GM18498 (cell line): ENCODE results near the gene TRAF2.
A peak's percentile ranks its signal among the peaks of the same experiment; 100 is the strongest.

ENCODE experiments used
- ATAC-seq: cut with Tn5 transposase; IDR thresholded peaks from one replicate; pipeline ENCODE4 v1.9.1; 2021; ENCODE audit warnings: mild to moderate bottlenecking, moderate library complexity; ENCODE audit not compliant: unreplicated experiment

TRAF2 gene

DNA sequence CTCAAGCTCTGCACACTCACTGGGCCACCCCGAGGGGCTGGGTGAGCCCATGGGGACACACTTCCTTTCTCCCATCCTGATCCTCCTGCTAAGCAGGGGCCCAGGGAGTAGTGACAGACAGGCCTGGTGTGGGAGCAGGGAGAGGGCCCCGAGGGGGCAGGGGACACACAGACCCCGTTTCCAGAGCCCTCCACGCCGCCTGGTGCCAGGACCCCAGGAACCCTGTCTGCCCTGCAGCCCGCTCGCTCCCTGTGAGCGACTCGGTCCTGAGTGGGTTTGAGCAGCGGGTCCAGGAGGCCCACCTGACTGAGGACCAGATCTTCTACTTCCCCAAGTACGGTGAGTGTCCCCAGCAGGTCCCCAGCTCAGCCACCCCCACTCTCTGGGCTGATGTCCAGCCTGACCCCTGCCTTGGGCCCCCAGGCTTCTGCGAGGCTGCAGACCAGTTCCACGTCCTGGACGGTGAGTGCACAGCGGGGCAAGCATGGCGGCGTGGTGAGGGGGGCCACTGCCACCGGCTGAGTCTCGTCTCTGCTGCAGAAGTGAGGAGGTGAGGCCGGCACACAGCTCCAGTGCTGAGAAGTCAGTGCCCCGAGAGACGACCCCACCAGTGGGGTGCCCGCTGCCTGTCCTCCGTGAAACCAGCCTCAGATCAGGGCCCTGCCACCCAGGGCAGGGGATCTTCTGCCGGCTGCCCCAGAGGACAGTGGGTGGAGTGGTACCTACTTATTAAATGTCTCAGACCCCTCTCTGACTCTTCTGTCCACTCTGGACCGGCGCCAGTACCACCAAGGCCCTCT, 60.1 kb downstream of the TRAF2 start:
- no peak for ATAC-seq

DNA sequence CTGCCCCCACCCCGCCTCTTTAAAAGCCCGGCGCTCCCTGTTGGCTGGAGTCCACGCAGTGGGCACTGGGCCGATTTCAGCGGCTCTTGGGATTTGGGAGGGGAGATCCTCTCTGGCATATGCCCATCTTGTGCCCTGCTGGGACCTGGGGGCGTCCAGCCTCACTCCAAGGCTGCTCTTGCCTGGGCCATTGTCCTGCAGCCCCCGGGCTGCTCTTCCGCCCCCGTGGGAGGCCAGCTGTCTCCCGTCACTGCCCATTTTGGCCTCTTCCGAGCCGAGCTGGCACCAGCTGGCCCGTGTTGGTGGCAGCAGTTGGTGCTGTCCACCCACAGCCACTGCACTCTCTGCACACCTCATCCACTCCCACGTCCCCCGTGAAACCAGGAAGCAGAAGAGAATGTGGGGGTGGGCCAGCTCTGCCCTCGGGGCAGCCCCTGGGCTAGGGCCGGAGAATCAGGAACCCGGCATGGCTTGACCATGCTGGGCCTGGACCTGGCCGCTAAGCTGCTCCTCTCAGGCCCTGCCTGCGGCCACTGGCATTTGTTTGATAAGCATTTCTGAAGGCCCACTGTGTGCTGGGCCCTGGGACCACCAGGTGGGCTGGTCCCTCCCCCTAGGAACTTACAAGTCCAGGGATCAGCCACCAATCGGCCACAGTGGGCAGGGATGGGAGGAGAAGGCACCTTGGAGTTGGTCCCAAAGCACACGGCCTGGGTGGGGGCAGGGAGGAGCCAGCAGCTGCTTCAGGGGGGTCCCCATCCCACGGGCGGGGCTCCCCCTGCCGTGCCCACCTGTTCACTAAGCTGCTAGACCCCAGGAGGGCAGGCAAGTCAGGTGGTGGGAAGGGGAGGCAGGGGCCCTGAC, 60.9 kb downstream of the TRAF2 start:
- no peak for ATAC-seq

DNA sequence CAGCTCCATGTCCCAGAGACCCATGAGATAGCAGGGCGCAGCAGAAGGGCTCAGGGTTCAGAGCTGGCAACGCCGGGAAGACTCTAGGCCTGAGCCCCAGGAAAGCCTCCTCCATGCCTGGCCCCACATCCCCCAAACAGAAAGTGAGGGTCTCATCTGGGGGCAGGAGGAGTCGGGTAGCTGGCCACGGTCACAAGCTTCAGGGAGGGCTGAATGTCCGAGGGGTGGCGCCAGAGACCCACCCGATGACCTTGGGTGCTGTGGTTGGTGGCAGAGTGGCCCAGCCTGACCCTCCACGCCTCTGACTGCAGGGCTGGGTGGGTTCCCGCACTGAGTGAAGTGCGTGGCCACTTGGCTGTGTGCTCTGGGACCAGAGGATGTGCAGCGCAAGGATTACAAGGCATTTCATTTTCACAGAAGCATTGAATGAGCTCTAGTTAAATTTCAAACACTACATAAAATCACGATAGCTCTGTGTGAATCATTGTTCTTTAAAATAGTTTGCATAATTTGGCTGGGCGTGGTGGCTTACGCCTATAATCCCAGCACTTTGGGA, 61.7 kb downstream of the TRAF2 start:
- no peak for ATAC-seq

DNA sequence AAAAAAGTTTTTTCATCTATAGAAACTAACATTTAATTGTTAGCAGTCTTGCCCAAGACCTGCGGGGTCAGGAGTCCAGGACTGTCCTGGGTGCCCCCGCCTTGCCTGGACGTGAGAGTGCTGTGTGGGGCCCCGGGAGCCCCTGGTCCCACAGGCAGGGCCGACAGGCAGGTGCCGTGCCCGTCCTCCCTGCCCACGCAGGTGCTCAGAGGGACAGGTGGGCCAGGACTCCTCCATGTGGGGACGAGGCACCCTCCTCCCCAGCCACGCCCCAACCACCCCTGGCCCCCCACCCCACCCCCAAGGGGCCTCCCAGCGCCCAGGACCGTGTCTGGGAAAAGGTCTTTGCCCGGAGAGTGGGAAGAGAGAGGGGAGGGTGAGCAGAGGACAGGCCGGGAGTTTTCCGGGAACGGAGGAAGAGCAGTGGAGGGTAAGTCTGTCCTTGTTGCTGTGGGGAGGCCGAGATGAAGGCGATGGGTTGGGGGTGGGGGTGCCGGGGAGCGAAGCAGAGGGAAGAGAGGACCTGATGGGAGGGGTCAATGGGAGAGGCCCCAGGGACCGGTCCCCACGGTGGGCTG, 63.0 kb downstream of the TRAF2 start:
- ATAC-seq, result no peak

DNA sequence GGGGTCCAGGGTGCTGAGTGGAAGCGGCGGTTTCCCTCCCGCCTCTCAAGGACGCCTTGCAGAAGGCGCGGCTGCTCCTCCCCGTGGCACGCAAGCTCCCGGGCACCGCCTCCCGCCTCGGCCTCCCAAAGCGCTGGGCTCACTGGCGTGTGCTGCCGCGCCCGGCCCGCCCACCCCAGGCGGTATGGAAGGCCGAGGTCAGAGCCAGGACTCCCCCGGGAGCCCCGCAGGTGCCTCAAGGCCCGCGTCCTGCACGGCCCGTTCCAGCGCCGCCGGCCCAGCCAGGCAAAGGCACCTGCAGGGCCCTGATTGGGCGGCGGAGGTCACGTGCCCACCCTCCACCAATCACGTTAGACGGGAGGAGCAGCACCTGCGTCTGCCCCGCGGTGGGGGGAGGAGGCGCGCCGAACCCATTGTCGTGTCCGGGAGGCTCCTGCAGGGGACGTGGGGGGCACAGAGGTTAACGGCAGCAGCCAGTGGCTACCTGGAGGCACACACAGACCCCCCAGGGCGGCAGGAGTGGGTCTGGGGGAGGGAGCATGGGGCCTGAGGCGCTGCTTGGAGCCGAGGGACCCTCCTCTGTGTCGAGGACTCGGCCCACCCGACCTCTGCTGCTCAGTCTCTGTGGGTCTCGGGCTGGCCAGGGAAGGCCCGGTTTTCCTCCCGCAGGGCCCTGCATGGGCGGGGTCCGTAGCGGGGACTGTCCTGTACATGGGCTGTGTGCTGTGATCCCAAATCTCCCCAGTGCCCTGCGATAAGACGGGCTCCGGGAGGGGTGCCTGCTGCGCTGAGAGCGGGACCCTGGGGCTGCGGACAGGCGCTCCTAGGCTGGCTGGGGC, 63.7 kb downstream of the TRAF2 start:
- ATAC-seq, result peak; percentile 84

DNA sequence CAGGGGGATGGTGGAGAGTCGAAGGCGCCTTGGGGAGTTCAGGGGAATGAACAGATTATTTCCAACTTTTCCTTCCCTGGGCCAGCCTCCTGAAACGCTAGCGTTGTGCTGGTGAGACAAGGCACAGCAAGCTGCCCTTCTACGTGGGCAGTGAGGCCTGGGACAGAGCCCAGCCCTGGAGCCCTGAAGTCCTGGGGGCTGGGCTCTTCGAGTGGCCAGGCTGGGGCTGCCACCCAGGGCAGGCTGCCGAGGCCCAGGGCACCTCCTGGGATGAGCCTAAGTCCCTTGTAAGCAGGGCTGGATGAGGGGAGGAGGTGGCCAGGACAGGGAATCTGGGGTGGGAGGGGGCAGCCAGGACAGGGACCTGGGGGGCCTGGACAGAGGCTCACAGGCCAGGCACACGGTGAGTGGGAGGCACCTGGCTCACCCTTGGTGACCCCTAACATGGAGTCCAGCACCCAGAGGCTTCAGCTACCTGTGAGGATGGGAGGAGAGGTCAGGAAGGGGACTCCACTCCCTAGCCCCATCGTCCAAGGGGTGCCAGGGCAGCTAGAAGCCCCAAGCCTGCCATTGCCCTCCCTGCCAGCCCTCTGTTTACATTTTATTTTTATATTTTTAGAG, 64.5 kb downstream of the TRAF2 start:
- no peak for ATAC-seq

DNA sequence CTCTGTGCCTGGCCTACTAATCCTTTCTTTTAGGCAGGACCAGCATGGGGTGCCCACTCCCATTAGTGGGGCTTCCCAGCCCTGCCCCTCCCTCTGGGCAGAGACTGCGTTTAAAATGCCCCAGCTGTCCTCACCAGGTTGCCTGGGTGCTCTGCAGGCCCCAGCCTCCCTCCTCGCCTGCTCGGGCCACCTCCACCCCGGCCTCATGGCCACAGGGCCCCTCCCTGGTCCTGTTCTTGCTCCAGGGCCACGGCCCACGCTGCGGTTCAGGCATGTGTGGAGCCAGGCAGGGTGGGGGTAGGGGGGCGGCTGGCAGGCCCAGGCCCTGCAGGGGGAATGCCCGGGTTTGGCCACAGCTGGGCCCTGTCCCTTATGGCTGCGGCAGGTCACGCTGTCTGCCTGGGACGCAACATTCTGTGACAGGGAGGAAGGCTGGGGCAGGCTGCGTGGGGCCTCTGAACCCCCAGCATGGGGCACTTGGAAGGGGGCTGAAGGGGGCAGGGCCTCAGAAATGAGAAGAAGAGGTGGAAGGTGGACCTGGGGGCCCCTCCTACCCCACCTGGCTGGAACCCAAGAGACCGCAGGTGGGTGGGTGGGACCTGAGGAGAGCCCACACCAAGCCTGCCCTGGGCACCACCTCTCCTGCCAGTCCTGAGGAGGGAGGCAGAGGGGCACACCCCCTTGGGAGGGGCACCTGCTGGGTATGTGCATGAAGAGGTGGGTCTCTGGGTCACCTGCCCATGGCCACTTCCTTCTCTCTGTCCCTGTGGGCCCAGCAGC, 65.4 kb downstream of the TRAF2 start, which contains the start of gene LCN12:
LCN12 (plus strand) TSS at position 733 of the 780 bp plus-strand sequence. CDS start 55 bp downstream, outside the sequence.
- ATAC-seq, result no peak

DNA sequence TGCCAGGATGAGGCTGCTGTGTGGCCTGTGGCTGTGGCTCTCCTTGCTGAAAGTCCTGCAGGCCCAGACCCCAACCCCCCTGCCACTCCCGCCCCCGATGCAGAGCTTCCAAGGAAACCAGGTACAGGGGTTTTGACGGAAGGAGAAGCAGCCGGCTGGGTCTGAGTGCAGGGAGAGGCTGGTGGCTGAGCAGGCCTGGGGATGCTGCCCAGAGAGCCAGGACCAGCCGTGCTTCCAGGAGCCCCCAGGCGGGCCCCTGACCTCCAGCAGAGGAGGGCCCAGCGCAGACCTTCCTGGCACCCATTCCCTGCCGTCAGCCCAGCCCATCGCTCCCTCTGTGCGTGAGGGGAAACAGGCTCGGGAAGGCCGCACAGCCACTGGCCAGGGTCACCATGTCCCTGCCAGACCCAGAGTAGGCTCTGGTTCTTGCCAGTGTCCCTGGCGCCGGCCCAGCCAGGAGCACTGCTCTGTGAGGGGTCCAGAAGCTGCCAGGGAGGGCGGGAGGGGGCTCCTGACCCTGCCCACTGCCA, 66.1 kb downstream of the TRAF2 start:
- no peak for ATAC-seq

DNA sequence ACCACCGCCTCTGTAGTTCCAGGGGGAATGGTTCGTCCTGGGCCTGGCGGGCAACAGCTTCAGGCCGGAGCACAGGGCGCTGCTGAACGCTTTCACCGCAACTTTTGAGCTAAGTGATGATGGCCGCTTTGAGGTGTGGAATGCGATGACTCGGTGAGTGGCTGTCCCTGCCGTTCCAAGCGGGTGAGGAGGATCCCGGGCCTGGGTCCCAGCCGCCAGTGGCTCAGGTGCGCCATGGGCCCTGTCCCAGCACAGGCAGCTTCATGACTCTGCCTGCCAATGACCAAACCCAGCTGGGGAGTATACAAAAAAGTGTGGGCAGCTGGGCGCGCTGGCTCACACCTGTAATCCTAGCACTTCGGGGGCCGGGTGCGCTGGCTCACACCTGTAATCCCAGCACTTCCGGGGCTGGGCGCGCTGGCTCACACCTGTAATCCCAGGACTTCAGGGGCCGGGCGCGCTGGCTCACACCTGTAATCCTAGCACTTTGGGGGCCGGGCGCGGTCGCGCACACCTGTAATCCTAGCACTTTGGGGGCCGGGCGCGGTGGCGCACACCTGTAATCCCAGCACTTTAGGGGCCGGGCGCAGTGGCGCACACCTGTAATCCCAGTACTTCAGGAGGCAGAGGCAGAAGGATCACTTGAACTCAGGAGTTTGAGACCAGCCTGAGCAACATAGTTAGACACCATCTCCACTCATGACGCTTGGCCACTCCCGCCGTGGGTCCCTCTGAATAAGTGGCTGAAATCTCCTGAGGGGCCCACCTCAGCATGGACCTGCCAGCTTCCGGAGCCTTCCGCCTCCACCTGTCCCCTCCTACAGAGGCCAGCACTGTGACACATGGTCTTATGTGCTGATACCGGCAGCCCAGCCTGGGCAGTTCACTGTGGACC, 66.8 kb downstream of the TRAF2 start:
- ATAC-seq, result no peak

DNA sequence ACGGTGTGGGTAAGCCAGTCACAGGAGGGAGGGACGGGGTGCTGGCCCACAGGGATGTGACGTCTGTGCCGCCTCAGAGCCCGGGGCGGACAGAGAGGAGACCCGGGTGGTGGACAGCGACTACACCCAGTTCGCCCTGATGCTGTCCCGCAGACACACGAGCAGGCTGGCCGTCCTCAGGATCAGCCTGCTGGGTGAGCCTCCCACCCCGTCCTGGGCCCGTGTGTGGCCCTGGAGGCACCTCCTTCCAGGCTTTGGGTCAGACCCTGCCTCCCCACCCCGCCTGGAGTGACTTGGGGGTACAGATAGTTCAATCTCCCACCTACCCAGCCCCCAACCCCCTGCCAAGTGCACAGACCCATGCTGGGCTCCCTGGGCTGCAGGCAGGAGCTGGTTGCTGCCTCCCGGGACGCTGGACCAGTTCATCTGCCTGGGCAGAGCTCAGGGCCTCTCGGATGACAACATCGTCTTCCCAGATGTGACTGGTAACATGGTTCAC, 67.5 kb downstream of the TRAF2 start:
- ATAC-seq, result no peak

DNA sequence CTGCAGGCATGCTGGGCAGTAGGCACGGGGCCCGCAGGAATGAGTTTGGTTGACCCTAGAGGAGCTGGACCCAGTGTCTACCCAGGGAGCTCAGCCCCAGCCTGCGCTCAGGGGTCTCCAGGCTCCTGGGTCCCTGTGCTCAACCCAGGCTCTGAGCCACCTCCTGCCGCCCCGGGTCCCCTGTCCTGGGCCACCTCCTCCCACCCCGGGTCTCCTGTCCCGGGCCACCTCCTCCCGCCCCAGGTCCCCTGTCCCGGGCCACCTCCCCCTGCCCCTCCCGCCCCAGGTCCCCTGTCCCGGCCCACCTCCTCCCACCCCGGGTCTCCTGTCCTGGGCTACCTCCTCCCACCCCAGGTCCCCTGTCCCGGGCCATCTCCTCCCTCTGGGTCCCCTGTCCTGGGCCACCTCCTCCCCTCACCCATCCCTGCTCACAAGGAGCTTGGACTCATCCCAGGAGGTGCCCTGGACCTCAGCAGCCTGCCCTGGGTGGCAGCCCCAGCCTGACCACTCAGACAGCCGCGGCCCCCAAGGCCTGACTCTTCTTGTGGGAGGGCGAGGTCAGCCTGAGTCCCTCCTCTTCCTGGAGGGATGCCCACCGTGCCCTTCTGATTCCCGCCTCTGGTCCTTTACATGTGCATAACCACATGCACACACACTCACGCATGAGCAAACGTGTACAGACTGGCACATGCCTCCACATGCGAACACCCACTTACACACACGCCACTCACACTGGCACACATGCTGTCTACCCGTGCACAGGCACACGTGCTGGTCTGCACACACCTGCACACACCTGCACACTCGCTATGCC, 68.2 kb downstream of the TRAF2 start:
- no peak for ATAC-seq

DNA sequence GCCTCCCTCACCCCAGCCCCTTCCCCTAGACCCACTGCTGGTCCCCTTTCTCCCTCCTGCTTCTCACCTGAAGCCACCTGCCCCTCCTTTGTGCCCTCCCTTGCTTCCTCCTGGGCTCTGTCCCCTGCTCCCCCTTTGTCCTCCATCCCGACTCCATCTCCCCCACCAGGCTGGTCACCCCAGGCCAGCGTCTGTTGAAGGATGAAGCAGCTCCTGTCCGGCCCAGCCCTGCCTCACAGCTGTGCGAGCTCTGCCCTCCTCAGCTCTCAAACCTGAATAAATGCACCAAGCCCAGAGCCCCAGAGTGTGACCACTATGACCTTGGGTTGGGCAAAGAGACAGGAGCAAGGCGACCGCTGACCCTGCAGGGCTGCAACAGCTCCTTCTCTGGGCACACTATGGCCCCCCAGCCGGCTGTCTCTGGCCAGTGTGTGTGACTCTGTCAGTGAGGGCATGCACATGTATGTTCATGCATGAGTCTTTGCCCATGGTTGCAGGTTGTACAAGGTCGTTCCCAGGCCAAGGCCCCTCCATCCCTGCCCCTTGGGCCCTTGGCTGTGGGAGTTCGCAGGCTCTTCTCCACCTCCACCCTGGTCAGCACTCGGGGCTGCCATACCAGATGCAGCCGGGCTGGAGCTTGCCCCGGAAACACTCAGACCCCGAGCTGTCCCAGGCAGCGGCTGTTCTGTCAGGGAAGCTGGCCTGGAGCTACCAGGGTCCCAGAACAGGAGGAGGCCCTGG, 69.1 kb downstream of the TRAF2 start:
- no peak for ATAC-seq

DNA sequence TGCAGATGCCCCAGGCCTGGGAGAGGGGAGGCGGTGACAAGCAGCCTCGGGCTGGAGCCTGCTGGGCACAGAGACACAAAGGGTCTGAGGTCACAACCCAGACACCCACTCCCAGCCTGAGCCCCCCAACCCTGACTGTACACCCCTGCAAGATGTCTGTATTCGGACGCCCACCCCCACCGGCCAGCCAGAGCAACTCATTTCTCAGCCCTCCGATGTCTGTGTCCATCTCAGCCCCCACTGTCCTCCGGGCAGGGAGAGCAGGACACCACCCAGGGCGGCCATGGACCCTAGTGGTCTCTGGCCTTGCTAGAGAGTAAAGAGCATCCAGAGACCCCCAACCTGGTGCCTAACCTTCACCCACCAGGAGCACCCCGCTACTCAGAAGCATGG, 69.6 kb downstream of the TRAF2 start:
- no peak for ATAC-seq

DNA sequence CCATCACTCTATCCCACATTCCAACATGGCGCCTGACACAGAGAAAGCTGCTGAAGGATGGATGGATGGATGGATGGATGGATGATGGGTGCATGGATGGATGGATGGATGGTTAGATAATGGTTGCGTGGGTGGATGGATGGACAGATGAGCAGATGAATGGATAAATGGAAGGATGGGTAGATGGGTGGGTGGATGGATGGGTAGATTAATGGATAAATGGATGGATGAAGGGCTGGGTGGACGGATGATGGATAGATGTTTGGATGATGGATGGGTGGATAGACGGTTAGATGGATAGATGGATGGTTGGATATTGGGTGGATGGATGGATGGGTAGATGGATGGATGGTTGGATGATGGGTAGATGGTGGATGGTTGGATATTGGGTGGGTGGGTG, 70.3 kb downstream of the TRAF2 start:
- ATAC-seq, result no peak

DNA sequence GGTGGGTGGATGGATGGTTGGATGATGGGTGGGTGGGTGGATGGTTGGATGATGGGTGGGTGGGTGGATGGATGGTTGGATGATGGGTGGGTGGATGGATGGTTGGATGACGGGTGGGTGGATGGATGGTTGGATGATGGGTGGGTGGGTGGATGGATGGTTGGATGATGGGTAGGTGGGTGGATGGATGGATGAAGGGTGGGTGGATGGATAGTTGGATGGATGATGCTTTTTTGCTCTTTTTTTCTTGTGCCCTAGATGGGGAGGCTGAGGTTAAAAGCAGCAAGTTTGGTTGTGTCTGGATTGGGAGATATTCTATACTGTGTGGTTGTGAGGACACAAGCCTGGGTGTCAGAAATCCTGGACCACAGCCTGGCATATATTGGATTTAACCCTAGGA, 71.1 kb downstream of the TRAF2 start:
- ATAC-seq, result no peak

DNA sequence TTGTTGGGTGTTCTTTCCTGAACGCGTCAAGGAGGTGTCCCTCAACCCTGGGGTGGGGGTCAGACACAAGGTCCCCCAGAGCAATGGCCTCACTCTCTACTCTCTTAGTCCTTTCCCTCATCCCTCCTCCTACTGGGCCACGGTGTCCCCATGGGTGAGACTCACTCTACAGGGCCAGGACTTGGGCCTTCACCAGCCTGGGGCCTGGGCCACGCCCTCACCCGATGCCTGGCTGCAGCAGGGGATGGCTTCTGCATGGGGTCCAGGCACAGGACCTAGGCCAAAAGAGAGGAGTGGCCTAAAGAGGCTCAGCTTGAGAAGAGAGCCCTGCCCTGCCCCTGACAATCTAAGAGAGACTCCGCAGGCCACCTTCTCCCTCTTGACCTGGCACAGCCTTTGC, 71.6 kb downstream of the TRAF2 start:
- ATAC-seq, result no peak
